GM12892 (cell line): Measurements from ENCODE around the gene CCDC188.
"Not testable (repeated sequence)": the region's sequence is repeated elsewhere in the genome, so short reads cannot be mapped to it uniquely, and the experiment has no call there.

Experiments used
- DNase-seq: peaks from one replicate; pipeline ENCODE4 v3.0.0; 2011; ENCODE audit not compliant: insufficient read length
- FAIRE-seq: peaks from 2 replicates; lab custom pipeline; 2011; peaks lifted over from hg19 to GRCh38; lab: Jason Lieb, UNC
- POLR2A ChIP-seq: IDR thresholded peaks from 2 replicates; pipeline ENCODE4 v1.6.1; 2011; ENCODE audit warnings: low read depth, low read length, control low read depth
- POLR2AphosphoS5 ChIP-seq: IDR thresholded peaks from 2 replicates; pipeline ENCODE4 v1.6.1; 2011; ENCODE audit warnings: low read depth, low read length, control low read depth
- TAF1 ChIP-seq: IDR thresholded peaks from 2 replicates; pipeline ENCODE4 v1.6.1; 2011; ENCODE audit warnings: low read depth, mild to moderate bottlenecking, control low read depth, low read length, borderline replicate concordance

The CCDC188 gene

DNA sequence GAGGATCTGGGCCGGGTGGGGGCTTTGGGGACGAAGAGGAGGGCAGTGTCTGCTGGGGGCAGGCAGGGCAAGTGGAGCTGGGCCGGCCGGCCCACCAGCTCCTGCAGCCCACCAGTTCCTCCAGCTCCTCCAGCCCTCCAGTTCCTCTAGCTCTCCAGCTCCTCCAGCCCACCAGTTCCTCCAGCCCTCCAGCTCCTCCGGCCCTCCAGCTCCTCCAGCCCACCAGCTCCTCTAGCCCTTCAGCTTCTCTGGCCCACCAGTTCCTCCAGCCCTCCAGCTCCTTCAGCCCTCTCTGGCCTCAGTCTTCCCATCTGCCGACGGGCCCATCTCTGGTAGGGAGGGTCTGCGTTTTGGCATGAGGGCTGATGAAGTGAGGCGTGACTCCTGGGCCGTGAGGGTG is 9.2 kb upstream of the CCDC188 start:
- TF ChIP-seq POLR2AphosphoS5, result no peak
- TF ChIP-seq POLR2A, result no peak
- no peak for TF ChIP-seq TAF1
- FAIRE-seq (no peak), DNase-seq (no peak)

DNA sequence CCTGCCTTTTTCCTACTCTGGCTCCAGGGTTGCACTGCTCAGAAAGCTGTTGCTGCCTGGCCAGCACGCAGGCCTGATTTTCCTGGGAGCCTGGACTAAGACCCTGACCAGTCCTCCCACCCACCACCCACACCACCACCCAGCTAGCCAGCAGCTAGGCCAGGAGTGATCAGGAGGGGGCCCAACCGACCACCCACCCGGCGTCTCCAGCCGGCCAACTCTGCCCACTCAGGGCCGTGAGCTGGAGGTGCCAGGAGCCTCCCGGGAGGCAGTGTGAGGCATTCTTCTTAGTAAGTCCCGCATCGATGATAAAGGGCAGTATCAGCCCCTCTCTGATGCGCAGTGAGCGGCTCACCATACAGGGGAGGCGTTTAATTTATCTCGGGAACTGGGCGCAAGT is 8.7 kb upstream of the CCDC188 start:
- FAIRE-seq, result not testable (repeated sequence)

DNA sequence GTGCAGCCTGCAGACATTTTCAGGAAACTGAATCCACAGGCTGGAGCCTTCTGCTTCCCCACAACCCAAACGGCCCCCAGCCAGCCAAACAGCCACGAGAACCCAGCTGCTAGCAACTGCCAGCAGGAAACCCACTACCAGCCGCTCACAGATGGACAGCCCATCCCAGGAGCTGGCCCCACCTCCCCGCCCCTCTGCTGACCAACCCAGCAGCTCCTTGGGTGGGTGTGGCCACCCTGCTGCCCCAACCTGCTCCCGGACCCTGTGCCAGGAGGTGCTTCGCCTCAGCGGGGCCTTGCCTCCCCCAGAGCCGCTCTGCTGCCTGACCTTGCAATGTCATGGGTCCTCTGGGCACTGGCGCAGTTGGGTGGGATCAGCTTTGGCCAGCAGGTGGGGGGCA is 8.2 kb upstream of the CCDC188 start:
- no peak for TF ChIP-seq TAF1
- no peak for TF ChIP-seq POLR2A
- no peak for TF ChIP-seq POLR2AphosphoS5
- no peak for FAIRE-seq
- DNase-seq, result no peak

More for the DNA sequence above, 8.7 kb upstream of the CCDC188 start:
- DNase-seq, result not testable (repeated sequence)

DNA sequence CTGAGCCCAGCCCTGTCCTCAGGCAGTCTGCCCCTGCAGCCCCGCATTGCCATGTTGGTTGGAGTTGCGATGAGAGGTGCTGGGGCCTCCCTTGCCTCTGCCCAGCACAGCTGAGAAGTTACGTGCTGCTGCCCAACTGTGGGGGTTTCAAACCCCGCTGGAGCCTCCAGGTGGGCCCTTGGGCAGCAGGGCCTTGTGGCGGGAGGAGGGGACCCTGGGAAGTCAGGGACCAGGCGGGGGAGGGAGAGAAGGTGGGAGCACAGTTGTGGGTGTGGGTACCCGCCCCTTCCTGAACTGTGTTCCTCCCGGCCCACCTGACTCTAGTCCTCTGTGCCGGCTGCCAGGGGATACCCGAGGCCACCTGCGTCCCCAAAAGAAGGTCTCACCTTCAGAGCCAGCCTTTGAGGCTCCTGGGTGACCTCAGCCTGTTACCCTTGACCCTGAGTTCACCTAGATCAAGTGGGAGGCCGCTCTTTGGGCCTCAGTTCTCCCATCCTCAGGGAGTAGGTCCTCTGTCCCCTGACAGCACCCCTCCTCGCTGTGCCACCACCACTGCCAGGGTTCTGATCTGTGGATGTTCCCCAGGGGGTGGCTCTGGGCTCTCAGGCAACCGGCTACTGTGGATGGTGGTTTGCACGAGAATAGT is 7.7 kb upstream of the CCDC188 start:
- DNase-seq (no peak), FAIRE-seq (no peak)
- TF ChIP-seq POLR2A (no peak), TAF1 (no peak), POLR2AphosphoS5 (no peak)

DNA sequence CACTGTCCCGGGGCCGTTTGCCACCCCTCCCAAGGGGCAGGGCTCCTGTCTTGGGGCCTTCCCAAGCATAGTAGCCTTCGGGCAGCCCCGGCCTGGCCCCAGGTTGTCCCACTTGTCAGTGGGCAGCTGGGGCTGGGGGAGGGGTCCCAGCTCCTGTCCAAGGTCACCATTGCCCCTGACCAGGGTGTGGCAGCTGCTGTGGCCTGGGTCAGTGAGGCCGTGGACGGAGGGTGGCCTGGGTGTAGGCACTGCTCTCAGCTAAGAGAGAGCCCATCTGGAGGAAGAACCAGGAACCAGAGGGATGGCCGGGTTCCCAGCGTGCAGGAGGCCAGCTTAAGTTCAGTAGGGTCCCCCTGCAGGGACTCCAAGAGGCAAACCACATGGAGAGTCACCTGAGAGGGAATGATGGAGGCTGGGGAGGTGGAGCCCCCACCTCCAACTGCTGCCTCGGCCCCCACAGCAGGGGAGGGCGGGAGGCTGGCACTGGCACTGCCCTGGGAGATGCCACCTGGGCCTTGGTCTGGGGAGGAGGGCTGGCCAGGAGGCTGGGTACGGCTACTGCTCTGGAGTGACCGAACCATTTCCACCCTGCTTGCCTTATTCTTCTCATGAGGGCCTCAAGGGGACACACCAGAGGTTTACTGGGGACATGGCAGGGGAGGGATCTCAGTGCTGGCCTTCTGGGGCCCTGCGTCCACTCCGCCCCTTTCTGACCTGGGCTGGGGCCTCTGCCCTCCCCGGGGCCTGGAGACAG is 6.8 kb upstream of the CCDC188 start:
- no peak for DNase-seq
- TF ChIP-seq POLR2AphosphoS5, result no peak
- no peak for TF ChIP-seq POLR2A
- no peak for TF ChIP-seq TAF1
- no peak for FAIRE-seq

DNA sequence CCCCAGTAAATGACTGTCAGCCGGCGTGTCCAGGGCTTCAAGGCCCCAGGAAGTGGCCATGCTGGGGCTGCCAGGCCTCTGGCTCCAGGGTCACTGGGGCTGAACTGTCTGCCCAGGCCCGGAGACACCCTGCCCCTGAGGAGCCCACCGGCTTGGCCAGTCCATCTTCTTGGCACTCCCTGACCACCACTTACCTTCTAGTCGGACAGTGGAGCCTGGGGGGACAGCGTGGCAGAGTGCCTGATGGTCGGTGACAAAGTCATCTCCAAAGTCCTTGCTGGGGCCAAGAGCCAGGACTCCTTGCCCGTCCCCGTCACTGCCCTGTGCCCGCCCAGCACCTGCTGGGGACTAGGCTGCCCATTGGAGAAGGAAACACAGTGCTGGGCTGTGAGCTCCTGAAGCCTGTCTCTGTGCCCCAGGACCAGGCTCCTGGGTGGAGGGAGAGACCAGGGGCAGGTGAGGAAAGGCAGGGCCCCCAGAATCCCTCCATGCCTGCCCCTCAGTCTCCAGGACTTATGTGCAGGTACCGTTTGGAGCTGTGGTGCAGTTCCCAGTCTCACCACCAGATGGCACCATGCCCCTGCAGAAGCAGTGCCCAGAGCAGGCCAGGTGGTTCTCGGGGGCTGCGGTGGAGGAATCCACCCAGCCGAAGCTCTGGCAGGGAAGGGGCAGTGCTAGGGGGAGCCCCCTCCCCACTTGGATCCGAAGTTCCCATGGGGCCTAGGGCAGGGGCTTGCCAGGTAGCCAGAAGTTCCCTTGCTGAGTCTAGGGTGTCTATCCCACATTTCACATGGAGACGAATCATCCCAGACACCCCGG is 6.0 kb upstream of the CCDC188 start:
- peak; percentile 94 for FAIRE-seq
- DNase-seq, result peak; percentile 95

DNA sequence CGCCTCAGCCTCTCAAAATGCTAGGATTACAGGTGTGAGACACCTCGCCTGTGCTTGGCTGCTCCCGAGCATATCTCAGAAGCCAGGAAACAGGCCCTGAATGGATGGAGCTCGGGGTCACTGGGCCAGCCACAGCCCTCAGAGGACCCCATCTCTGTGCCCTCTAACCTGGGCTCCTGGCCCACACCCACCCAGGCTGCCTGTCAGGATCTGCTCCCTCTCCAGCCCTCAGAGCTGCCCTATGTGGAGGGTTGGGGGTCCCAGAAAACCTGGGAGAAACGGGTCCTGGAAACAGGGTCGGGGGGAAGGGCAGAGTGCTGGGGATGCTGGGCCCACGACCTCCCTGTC is 5.2 kb upstream of the CCDC188 start:
- FAIRE-seq (no peak), DNase-seq (no peak)
- TF ChIP-seq TAF1, result no peak
- TF ChIP-seq POLR2A, result no peak
- TF ChIP-seq POLR2AphosphoS5, result no peak

More for the DNA sequence above, 6.0 kb upstream of the CCDC188 start:
- no peak for TF ChIP-seq POLR2A
- TF ChIP-seq TAF1, result no peak
- no peak for TF ChIP-seq POLR2AphosphoS5

DNA sequence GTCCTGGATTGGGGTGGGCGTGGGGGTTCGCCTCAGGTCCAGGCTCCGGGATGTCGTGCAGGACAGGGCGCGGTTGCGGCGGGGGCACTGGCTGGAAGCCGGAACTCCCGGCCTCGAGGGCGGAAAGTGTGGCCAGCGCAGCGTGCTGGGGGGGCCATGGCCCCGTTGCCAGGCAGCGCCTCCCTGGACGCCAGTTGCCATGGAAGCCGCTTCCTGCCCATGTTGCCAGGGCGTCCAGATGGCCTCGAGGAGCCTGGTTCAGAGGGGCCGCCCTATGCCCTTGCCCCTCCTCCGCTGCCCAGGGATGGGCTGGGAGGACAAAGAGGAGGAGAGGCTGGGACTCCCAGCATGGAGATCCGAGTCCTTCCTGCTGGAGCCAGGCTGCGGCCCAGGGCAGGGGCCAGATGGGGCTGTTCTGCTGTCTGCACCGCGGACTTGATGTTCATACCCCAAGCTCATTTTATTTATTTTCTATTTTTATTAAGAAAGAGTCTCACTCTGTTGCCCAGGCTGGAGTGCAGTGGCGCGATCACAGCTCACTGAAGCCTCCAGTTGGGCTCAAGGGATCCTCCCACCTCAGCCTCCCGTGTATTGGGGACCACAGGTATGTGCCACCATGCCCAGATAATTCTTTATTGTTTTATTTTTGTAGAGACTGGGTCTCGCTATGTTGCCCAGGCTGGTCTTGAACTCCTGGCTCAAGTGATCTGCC is 4.6 kb upstream of the CCDC188 start:
- no peak for DNase-seq
- TF ChIP-seq POLR2AphosphoS5 (no peak), POLR2A (no peak), TAF1 (no peak)
- FAIRE-seq, result no peak

DNA sequence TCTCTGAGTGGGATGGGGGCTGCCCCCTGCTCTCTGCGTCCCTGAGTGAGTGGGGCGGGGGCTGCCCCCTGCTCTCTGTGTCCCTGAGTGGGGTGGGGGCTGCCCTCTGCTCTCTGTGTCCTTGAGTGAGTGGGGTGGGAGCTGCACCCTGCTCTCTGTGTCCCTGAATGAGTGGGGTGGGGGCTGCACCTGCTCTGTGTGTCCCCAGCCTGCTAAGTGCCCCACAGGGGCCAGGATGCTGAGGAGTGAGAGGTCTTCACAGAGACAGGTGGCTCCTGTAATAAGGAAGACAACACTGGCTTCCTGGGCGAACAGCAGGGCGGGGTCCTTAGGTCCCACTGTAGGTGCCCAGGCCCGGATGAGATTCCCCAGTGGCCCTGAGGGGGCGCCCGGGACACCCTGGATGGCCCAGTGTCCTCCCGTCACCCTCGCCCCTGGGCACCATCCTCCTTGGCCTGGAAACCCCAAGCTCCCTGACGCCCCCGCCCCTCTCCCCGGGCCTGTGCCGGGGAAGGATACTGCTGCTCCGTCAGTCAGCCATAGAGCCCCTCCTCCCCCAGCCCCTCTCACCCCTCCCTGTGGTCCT is 3.8 kb upstream of the CCDC188 start:
- no peak for FAIRE-seq
- no peak for DNase-seq
- TF ChIP-seq POLR2AphosphoS5 (no peak), POLR2A (no peak), TAF1 (no peak)

DNA sequence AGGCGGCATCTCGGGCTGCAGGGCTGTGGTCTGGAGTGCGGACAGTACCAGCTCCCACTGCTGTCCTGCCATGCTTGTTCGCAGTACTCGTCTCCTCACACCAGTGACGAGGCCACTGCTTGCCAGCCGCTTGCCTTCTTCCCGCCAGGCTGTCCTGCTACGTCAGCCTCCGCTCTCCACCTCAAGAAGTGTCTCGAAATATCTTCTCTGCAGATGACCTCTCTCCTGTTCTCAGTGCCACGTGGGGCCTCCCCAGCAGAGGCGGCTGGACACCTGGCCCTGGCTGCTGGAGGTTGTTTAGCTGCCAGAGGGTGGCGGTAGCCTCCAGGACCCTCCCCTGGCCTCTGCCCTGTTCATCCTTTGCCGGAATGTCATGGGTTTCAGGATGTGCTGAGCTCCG is 3.1 kb upstream of the CCDC188 start:
- FAIRE-seq, result no peak
- DNase-seq, result no peak
- TF ChIP-seq TAF1 (no peak), POLR2AphosphoS5 (no peak), POLR2A (no peak)

DNA sequence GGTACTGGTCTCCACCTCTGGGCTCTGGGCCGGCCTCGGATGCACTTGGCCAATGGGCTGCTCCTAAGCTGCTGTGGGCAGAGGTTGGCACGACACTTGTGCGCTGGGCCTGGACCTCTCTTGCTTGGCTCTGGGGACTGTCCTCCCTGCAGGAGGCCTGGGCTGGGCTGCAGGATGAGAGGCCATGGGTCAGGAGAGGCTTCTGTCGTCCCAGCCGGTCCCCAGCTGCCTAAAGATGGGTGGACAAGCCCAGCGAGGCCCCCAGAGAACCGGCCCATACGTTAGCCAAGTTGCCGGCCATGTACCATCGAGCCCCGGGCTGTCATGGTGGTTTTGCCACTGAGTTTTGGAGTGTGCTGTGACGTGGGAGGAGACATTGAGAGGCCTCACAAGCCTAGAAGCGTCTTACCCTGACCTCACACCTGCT is 1.6 kb upstream of the CCDC188 start:
- FAIRE-seq (no peak), DNase-seq (no peak)
- TF ChIP-seq TAF1 (no peak), POLR2AphosphoS5 (no peak), POLR2A (no peak)
